ENCODE measurements around the gene DYRK3.

Gene DYRK3

DNA sequence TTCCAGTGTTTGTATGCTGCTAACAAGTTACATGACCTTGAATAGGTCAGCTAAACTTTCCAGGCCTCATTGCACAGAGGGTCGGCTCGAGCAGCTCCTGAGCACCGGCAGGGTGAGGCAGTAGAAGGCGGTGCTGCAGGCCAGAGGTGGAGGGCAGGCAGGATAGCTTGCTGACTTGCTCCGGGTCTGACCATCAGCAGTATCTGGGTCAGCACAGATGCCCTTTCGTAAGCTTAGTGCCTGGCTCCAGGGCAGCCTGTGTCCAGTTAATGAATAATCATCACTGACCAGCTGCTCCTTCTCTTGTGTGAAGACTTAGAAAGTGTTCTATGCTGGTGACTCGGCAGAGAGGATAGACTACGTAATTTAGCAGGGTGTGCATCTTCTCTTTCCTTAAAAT, 56.3 kb downstream of the DYRK3 start:
- peak in 1 of 2 donors; percentile 29 for DNase-seq (ENCODE audit: low read depth in 2 of 2)
- TF ChIP-seq CTCF (IDR thresholded peaks at IDR 0.05; ENCODE audit: low read depth, low read length) = no peak
- no peak overlapping the region for H3K4me3 ChIP-seq (replicated peaks in 1 of 2; ENCODE audit: low read depth in 2 of 2, low read length in 2 of 2)

DNA sequence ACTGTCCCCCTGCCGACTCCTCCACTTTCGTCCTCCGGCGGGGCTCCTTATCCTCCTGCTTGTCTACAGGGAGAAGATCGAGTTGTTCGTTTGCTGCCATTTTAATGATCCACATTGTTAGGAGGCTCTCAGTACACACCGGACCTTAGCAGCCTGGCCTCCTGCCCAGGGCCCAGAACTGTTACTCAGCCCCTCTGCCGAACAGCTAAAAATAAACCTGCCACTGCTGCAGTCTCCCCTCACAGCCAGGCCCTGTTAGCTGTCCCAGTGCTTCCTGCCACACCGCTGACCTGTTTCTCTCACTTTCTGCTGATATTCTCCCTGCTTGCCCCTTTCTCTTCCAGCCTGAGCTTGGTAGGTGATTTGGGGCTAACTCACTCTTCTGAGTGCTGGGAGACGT, 57.7 kb downstream of the DYRK3 start:
- H3K4me3 ChIP-seq (replicated peaks in 1 of 2; ENCODE audit: low read depth in 2 of 2, low read length in 2 of 2) = peak overlapping the region in 1 of 2 donors; percentile 18
- TF ChIP-seq CTCF (IDR thresholded peaks at IDR 0.05; ENCODE audit: low read depth, low read length) = no peak
- DNase-seq (ENCODE audit: low read depth in 2 of 2) = peak; percentile 80 to 84

DNA sequence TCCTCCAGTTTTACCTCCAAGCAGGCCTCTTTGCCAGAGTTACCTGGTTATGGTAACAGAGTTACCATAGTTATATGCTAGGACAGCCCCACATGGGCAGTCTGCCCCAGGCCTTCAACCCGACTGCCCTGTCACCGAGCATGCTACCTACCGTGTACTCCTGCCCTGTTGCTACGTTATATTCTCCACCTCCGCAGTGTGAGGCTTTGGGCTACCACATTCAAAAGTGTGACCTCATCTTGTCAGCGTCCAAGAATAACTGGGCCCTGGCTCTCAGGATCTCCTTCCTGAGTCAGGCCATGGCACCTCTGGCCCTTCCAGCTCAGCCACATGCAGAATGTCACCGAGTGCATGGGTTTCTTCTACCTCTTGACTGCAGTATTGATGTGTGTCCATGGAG, 58.3 kb downstream of the DYRK3 start:
- no peak overlapping the region for H3K4me3 ChIP-seq (replicated peaks in 1 of 2; ENCODE audit: low read depth in 2 of 2, low read length in 2 of 2)
- peak in 1 of 2 donors; percentile 82 for DNase-seq (ENCODE audit: low read depth in 2 of 2)
- no peak for TF ChIP-seq CTCF (IDR thresholded peaks at IDR 0.05; ENCODE audit: low read depth, low read length)

- no peak for TF ChIP-seq CTCF (IDR thresholded peaks at IDR 0.05; ENCODE audit: low read depth, low read length)
- no peak for DNase-seq (ENCODE audit: low read depth in 2 of 2)
- H3K4me3 ChIP-seq (replicated peaks in 1 of 2; ENCODE audit: low read depth in 2 of 2, low read length in 2 of 2) = no peak overlapping the region
Observed at GRCh38 chr1:206694171-206695124, 59.1 kb downstream of the DYRK3 start.

GRCh38 chr1:206695733-206696132, 60.4 kb downstream of the DYRK3 start:
- H3K4me3 ChIP-seq (replicated peaks in 1 of 2; ENCODE audit: low read depth in 2 of 2, low read length in 2 of 2) = no peak overlapping the region
- DNase-seq (ENCODE audit: low read depth in 2 of 2) = no peak
- no peak for TF ChIP-seq CTCF (IDR thresholded peaks at IDR 0.05; ENCODE audit: low read depth, low read length)

DNA sequence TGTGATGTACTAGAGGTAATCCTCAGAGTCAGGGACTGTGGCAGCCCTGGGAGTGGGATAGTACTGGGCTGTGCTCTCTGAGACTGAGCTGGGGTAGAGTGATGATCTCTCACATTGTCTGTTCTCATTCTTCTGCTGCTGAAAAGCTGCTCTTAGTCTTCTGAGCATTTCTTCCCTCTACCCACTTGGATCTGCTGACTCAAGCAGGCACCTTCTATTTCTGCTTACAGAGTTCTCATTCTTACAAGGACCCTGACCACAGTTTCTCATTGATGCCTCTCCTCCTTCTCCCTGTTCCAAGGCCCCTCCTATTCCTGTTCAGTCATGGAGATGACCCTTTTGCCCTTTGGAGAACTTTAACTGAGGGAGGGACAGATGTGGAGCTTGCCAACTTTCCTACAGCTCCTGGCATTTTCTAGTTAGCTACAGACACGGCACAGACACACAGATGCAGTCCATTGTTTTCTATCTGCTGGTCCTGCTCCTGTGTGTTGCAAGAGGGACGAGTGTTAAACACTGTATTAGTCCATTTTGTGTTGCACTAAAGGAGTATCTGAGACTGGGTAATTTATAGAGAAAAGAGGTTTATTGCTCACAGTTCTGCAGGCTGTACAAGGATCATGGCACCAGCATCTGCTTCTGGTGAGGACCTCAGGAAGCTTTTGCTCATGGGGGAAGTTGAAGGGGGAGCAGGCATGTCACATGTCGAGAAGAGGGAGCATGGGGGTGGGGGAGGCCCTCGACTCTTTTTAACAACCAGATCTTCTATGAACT, 61.7 kb downstream of the DYRK3 start:
- DNase-seq (ENCODE audit: low read depth in 2 of 2) = peak; percentile 36 to 45
- TF ChIP-seq CTCF (IDR thresholded peaks at IDR 0.05; ENCODE audit: low read depth, low read length) = no peak
- no peak overlapping the region for H3K4me3 ChIP-seq (replicated peaks in 1 of 2; ENCODE audit: low read depth in 2 of 2, low read length in 2 of 2)
